Esophagus muscularis mucosa (tissue), 3 donors: ENCODE measurements around the gene DAAM2.

Experiments used
- CTCF ChIP-seq, 3 experiments: fragments of 200-600 bp in 2 of 3; fragments of 450-650 bp in 1 of 3; sonication (generic) in 2 of 3; IDR thresholded peaks; one replicate each; pipeline ENCODE4 v1.5.1; 2017 to 2019; ENCODE audit warnings: antibody characterized with exemption in 3 of 3, mild to moderate bottlenecking in 2 of 3, moderate library complexity in 1 of 3
- POLR2A ChIP-seq: fragments of 450-650 bp; IDR thresholded peaks from one replicate; pipeline ENCODE4 v1.6.1; 2017; ENCODE audit warnings: antibody characterized with exemption, moderate library complexity, mild to moderate bottlenecking, low read depth
- POLR2AphosphoS5 ChIP-seq, 2 donors: sonication (generic); formaldehyde crosslinking; IDR thresholded peaks; one replicate each; pipeline ENCODE4 v1.6.1; 2017; ENCODE audit warnings: antibody characterized with exemption in 2 of 2

- TF ChIP-seq CTCF (IDR thresholded peaks at IDR 0.05) (no peak), POLR2AphosphoS5 (IDR thresholded peaks at IDR 0.05) (no peak), POLR2A (no peak)
Observed at GRCh38 chr6:39881851-39882530, 89.8 kb downstream of the DAAM2 start.
